Activated T-cell treated with anti-CD3 and anti-CD28 coated beads, Interleukin-2, amount 50 U/mL, for 4 hours (primary cell): ENCODE results near the gene CFAP410. TPM values are rescaled to one million over a fixed set of nuclear protein-coding genes. Genes with fewer than 3 reads are reported as not detected.

Experiments
- ATAC-seq, 2 donors: fragments of 200-7000 bp; cut with Tn5 transposase; one replicate each; pipeline ENCODE4 v1.10.0; 2021
- DNase-seq: peaks from one replicate; pipeline ENCODE4 v3.0.0-alpha.2; 2020
- H3K27me3 Mint-ChIP-seq: one replicate; pipeline ENCODE4 v1.8.0; 2021; ENCODE audit warnings: low read depth, mixed read lengths
- H3K36me3 Mint-ChIP-seq: one replicate; pipeline ENCODE4 v1.8.0; 2022; ENCODE audit warnings: mixed read lengths; ENCODE audit not compliant: insufficient read depth
- H3K4me1 Mint-ChIP-seq: one replicate; pipeline ENCODE4 v1.8.0; 2021; ENCODE audit warnings: low read depth, mixed read lengths
- H3K4me3 Mint-ChIP-seq: one replicate; pipeline ENCODE4 v1.8.0; 2021; ENCODE audit warnings: mild to moderate bottlenecking, moderate library complexity, mixed read lengths
- H3K9me3 Mint-ChIP-seq: one replicate; pipeline ENCODE4 v1.8.0; 2021; ENCODE audit warnings: mixed read lengths
- total RNA-seq, 3 donors: library from RNA; stranded (reverse); gene quantifications; one replicate each; pipeline ENCODE4 v1.2.1, GENCODE V29; 2021

The CFAP410 gene
- total RNA-seq, 3 donors from 2014 or later = 30.2 to 32.7 (median 30.5) TPM

- peak overlapping the region; percentile 79 for H3K4me3 Mint-ChIP-seq
- H3K9me3 Mint-ChIP-seq = no peaks in the 10 kb centered on the region
- no peak for ATAC-seq
- peaks cover 54% of the 10 kb centered on the region for H3K4me1 Mint-ChIP-seq
- H3K27me3 Mint-ChIP-seq = no peaks in the 10 kb centered on the region
- H3K36me3 Mint-ChIP-seq = no peaks in the 10 kb centered on the region
- no peak for DNase-seq
These were observed 38.0 kb downstream of the CFAP410 start for GRCh38 chr21:44301141-44301540.

- H3K36me3 Mint-ChIP-seq = no peaks in the 10 kb centered on the region
- no peaks in the 10 kb centered on the region for H3K9me3 Mint-ChIP-seq
- H3K4me1 Mint-ChIP-seq = peaks cover 55% of the 10 kb centered on the region
- ATAC-seq = peak; percentile 55 to 64
- H3K4me3 Mint-ChIP-seq = peak overlapping the region; percentile 79
- no peaks in the 10 kb centered on the region for H3K27me3 Mint-ChIP-seq
- DNase-seq = peak; percentile 41
These were observed 38.8 kb downstream of the CFAP410 start for GRCh38 chr21:44300262-44300959.

DNA sequence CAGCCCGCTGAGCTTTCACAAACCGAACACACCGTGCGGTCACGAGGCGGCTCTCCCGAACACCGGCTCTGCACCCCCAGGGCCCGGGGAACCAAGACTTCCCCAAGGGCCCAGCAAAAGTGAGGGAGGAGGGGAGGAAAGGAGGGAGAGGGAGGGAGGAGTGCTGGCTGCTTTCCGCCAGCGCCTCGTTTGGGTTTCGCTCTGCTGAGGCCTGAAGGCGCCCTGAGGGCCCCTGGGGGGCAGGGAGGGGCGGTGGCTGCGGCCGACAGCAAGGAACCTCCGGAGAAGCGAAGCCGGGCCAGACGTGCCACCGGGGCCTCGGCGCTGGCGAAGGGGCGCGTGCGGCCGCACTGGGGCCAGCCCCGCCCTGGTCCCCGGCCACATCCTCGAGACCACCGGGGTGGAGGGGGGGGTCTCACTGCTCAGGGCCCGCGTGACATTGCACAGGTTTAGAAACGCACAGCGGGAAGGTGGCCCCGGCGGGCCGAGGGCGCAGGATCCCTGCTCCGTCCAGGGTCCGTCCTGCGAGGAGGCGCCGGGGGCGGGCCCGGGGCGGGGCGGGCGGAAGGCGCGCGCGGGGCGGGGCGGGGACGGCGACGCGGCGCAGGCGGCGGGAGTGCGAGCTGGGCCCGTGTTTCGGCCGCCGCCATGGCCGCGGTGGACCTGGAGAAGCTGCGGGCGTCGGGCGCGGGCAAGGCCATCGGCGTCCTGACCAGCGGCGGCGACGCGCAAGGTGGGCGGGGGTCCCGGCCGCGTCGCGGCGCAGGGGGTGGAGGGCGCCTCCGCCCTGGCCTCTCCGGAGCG lies 39.5 kb downstream of the CFAP410 start, which contains the start of gene PFKL:
Gene PFKL, plus strand, starts transcription at position 596 of the 804 bp plus-strand sequence. Its CDS starts 53 bp downstream, at position 649.
- DNase-seq (peak; percentile 37), ATAC-seq (peak; percentile 80 to 83)
- Mint-ChIP-seq H3K4me3 (peak within 1 kb of the TSS; percentile 84), H3K9me3 (no peaks in the 10 kb centered on the region), H3K36me3 (no peaks in the 10 kb centered on the region), H3K4me1 (peaks cover 53% of the 10 kb centered on the region), H3K27me3 (no peaks in the 10 kb centered on the region)

GRCh38 chr21:44299085-44299457 lies 40.1 kb downstream of the CFAP410 start:
- peak overlapping the region; percentile 84 for H3K4me3 Mint-ChIP-seq
- no peaks in the 10 kb centered on the region for H3K27me3 Mint-ChIP-seq
- no peaks in the 10 kb centered on the region for H3K9me3 Mint-ChIP-seq
- DNase-seq (no peak), ATAC-seq (peak; percentile 1 to 3)
- H3K36me3 Mint-ChIP-seq = no peaks in the 10 kb centered on the region
- peaks cover 54% of the 10 kb centered on the region for H3K4me1 Mint-ChIP-seq

DNA sequence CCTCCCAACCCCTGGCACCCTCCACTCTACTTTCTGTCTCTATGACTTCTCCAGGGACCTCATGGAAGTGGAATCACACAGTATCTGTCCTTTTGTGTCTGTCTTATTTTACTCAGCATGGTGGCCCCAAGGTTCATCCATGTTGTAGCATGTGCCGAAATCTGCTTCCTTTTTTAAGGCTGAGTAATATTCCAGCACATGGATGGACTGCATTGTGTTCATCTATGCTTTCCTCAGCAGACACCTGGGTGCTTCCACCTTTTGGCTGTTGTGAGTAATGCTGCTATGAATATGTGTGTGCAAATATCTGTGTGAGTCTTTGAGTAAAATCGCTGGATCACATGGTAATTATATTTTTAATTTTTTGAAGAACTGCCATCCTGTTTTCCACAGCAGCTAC lies 40.9 kb downstream of the CFAP410 start:
- ATAC-seq = no peak
- Mint-ChIP-seq H3K9me3 (no peaks in the 10 kb centered on the region), H3K4me1 (peaks cover 47% of the 10 kb centered on the region), H3K4me3 (peak overlapping the region; percentile 35), H3K27me3 (no peaks in the 10 kb centered on the region), H3K36me3 (no peaks in the 10 kb centered on the region)
- DNase-seq = no peak

GRCh38 chr21:44297525-44298290 lies 41.5 kb downstream of the CFAP410 start:
- ATAC-seq = peak; percentile 29
- Mint-ChIP-seq H3K4me1 (peaks cover 46% of the 10 kb centered on the region), H3K9me3 (no peaks in the 10 kb centered on the region), H3K36me3 (no peaks in the 10 kb centered on the region), H3K4me3 (no peak overlapping the region), H3K27me3 (no peaks in the 10 kb centered on the region)
- DNase-seq = peak; percentile 70

- no peaks in the 10 kb centered on the region for H3K36me3 Mint-ChIP-seq
- no peak for ATAC-seq
- H3K27me3 Mint-ChIP-seq = no peaks in the 10 kb centered on the region
- no peak for DNase-seq
- H3K4me3 Mint-ChIP-seq = no peak overlapping the region
- H3K9me3 Mint-ChIP-seq = no peaks in the 10 kb centered on the region
- H3K4me1 Mint-ChIP-seq = peaks cover 40% of the 10 kb centered on the region
These were observed 42.3 kb downstream of the CFAP410 start for GRCh38 chr21:44296916-44297315.

DNA sequence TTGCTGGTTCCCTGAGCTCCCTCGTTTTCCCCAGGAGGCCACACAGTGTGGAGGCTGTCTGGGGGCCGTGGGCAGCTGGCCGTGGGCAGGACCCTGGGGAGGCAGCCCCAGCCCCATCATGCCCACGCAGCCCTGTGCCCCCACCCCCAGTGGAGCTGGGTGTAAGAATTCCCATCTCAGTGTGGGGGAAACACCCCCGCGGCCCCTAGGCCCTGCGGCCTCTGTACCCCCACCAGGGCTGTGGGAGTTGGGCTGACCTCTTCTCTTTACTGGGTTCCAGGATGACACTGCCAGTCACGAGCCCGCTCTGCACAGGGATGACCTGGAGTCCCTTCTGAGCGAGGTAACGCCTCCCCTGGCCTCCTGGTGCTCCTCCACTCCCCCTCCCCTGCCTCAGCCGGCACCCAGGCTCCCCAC lies 43.1 kb downstream of the CFAP410 start:
- H3K4me1 Mint-ChIP-seq = peaks cover 32% of the 10 kb centered on the region
- ATAC-seq (no peak), DNase-seq (no peak)
- H3K27me3 Mint-ChIP-seq = no peaks in the 10 kb centered on the region
- H3K4me3 Mint-ChIP-seq = no peak overlapping the region
- no peaks in the 10 kb centered on the region for H3K9me3 Mint-ChIP-seq
- no peaks in the 10 kb centered on the region for H3K36me3 Mint-ChIP-seq

- ATAC-seq (no peak), DNase-seq (no peak)
- H3K4me3 Mint-ChIP-seq = no peak overlapping the region
- H3K4me1 Mint-ChIP-seq = peaks cover 27% of the 10 kb centered on the region
- no peaks in the 10 kb centered on the region for H3K27me3 Mint-ChIP-seq
- H3K36me3 Mint-ChIP-seq = no peaks in the 10 kb centered on the region
- H3K9me3 Mint-ChIP-seq = no peaks in the 10 kb centered on the region
These were observed 43.5 kb downstream of the CFAP410 start for GRCh38 chr21:44295646-44296045.

GRCh38 chr21:44295163-44295573 lies 44.0 kb downstream of the CFAP410 start:
- H3K4me3 Mint-ChIP-seq = no peak overlapping the region
- no peak for DNase-seq
- ATAC-seq = no peak
- no peaks in the 10 kb centered on the region for H3K9me3 Mint-ChIP-seq
- H3K4me1 Mint-ChIP-seq = peaks cover 29% of the 10 kb centered on the region
- no peaks in the 10 kb centered on the region for H3K27me3 Mint-ChIP-seq
- no peaks in the 10 kb centered on the region for H3K36me3 Mint-ChIP-seq

- Mint-ChIP-seq H3K4me1 (peaks cover 29% of the 10 kb centered on the region), H3K27me3 (no peaks in the 10 kb centered on the region), H3K36me3 (no peaks in the 10 kb centered on the region), H3K4me3 (no peak overlapping the region), H3K9me3 (no peaks in the 10 kb centered on the region)
- DNase-seq (no peak), ATAC-seq (no peak)
These were observed 44.6 kb downstream of the CFAP410 start for GRCh38 chr21:44294391-44295162.

DNA sequence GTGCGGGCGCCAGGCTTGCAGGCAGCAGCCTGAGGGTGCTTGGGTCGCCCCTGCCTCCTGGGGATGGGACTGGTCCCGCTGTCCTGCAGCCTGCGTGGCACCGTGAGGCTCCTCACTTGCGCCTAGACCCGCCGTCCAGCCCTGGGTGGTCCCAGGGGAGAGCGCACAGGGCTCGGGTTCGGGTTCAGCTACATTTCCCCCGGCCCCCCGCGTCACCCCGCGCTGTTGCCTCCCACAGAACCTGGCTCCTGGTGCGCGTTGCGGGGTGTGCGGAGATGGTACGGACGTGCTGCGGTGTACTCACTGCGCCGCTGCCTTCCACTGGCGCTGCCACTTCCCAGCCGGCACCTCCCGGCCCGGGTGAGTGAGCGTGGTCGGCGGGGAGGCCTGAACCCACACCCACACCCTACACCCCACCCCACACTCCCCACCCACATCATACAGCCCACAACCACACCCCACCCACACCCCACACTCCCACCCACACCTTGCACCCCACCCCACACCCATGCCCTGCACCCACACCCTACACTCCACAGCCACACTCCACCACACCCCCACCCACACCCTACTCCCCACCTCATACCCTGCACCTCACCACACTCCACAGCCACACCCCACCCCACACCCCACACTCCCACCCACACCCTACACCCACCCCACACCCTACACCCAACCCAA lies 45.5 kb downstream of the CFAP410 start:
- no peaks in the 10 kb centered on the region for H3K9me3 Mint-ChIP-seq
- no peaks in the 10 kb centered on the region for H3K27me3 Mint-ChIP-seq
- ATAC-seq (peak; percentile 28 to 33), DNase-seq (no peak)
- no peak overlapping the region for H3K4me3 Mint-ChIP-seq
- no peaks in the 10 kb centered on the region for H3K36me3 Mint-ChIP-seq
- peaks cover 24% of the 10 kb centered on the region for H3K4me1 Mint-ChIP-seq

DNA sequence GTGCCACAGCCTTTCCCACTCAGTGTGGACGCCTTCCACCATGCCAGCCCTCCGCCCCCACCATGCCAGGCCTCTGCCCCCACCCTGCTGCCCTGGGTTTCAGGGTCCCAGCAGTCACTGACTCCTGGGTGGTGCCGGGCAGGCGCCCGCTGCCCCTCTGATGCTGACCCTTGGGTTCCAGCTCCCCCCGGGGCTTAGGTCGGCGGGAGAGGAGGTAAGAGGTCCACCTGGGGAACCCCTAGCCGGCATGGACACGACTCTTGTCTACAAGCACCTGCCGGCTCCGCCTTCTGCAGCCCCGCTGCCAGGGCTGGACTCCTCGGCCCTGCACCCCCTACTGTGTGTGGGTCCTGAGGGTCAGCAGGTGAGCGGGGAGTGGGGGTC lies 46.4 kb downstream of the CFAP410 start:
- H3K4me3 Mint-ChIP-seq = no peak overlapping the region

More for the DNA sequence above, 46.4 kb downstream of the CFAP410 start:
- H3K9me3 Mint-ChIP-seq = no peaks in the 10 kb centered on the region
- DNase-seq = no peak
- ATAC-seq = no peak
- peaks cover under 1% of the 10 kb centered on the region for H3K27me3 Mint-ChIP-seq
- H3K36me3 Mint-ChIP-seq = no peaks in the 10 kb centered on the region
- H3K4me1 Mint-ChIP-seq = peaks cover 15% of the 10 kb centered on the region
